ENCODE measurements around the gene NOL4.

NOL4 gene

GRCh38 chr18:34222307-34223163 lies 2.2 kb downstream of the NOL4 start:
- H3K9me3 Mint-ChIP-seq: peaks cover 11% of the 10 kb centered on the region
- H3K36me3 Mint-ChIP-seq (ENCODE audit: insufficient read depth): peaks cover 1% of the 10 kb centered on the region
- ATAC-seq (replicated peaks; ENCODE audit: extremely low read depth, poor library complexity, severe bottlenecking): no peak
- no peak for DNase-seq (ENCODE audit: low spot score in 2 of 2)
- H3K27me3 Mint-ChIP-seq: peaks cover 17% of the 10 kb centered on the region
- no peak overlapping the region for H3K27ac Mint-ChIP-seq (ENCODE audit: low read depth)
- no peaks in the 10 kb centered on the region for H3K4me1 Mint-ChIP-seq
- H3K4me3 Mint-ChIP-seq: no peak overlapping the region

GRCh38 chr18:34221971-34222306 lies 2.8 kb downstream of the NOL4 start:
- no peak for ATAC-seq (replicated peaks; ENCODE audit: extremely low read depth, poor library complexity, severe bottlenecking)
- Mint-ChIP-seq H3K27me3 (peaks cover 17% of the 10 kb centered on the region), H3K4me3 (no peak overlapping the region)

GRCh38 chr18:34220081-34220815 lies 4.5 kb downstream of the NOL4 start:
- DNase-seq (ENCODE audit: low spot score in 2 of 2) (no peak), ATAC-seq (replicated peaks; ENCODE audit: extremely low read depth, poor library complexity, severe bottlenecking) (no peak)
- H3K4me3 Mint-ChIP-seq: no peak overlapping the region
- peaks cover 4% of the 10 kb centered on the region for H3K9me3 Mint-ChIP-seq
- H3K27me3 Mint-ChIP-seq: peaks cover 17% of the 10 kb centered on the region
- no peak overlapping the region for H3K27ac Mint-ChIP-seq (ENCODE audit: low read depth)
- H3K4me1 Mint-ChIP-seq: no peaks in the 10 kb centered on the region
- peaks cover under 1% of the 10 kb centered on the region for H3K36me3 Mint-ChIP-seq (ENCODE audit: insufficient read depth)

More at GRCh38 chr18:34221971-34222306, 2.8 kb downstream of the NOL4 start:
- Mint-ChIP-seq H3K27ac (ENCODE audit: low read depth) (no peak overlapping the region), H3K4me1 (no peaks in the 10 kb centered on the region), H3K9me3 (peaks cover 11% of the 10 kb centered on the region), H3K36me3 (ENCODE audit: insufficient read depth) (peaks cover 1% of the 10 kb centered on the region)
- DNase-seq (ENCODE audit: low spot score in 2 of 2): no peak

DNA sequence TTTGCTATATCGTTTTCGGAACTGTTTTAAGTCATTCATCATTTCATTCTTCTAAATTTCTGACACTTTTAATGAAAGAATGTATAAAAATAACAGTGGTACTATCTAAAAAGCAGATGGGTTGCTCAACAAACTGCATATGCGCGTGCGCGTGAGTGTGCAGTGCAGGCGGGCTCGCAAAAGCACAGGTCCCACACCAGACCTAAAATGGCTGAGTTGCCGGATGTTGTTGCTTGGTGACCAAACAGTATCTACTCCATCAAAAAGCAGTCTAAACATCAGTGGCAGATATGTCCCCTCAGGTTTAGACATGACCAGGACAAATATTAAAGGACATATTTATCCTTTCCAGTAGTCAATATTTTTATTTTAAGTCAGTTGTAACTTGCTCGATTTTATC lies 5.1 kb downstream of the NOL4 start:
- no peak overlapping the region for H3K27ac Mint-ChIP-seq (ENCODE audit: low read depth)
- DNase-seq (ENCODE audit: low spot score in 2 of 2): no peak
- no peak overlapping the region for H3K4me3 Mint-ChIP-seq
- H3K4me1 Mint-ChIP-seq: no peaks in the 10 kb centered on the region
- H3K9me3 Mint-ChIP-seq: peaks cover 8% of the 10 kb centered on the region
- no peaks in the 10 kb centered on the region for H3K36me3 Mint-ChIP-seq (ENCODE audit: insufficient read depth)
- no peak for ATAC-seq (replicated peaks; ENCODE audit: extremely low read depth, poor library complexity, severe bottlenecking)
- peaks cover 17% of the 10 kb centered on the region for H3K27me3 Mint-ChIP-seq

GRCh38 chr18:34212511-34212910 lies 12.2 kb downstream of the NOL4 start:
- no peak overlapping the region for H3K4me3 Mint-ChIP-seq
- no peaks in the 10 kb centered on the region for H3K4me1 Mint-ChIP-seq
- no peak overlapping the region for H3K27ac Mint-ChIP-seq (ENCODE audit: low read depth)
- H3K27me3 Mint-ChIP-seq: no peaks in the 10 kb centered on the region
- ATAC-seq (replicated peaks; ENCODE audit: extremely low read depth, poor library complexity, severe bottlenecking) (no peak), DNase-seq (ENCODE audit: low spot score in 2 of 2) (no peak)
- peaks cover 5% of the 10 kb centered on the region for H3K9me3 Mint-ChIP-seq
- H3K36me3 Mint-ChIP-seq (ENCODE audit: insufficient read depth): no peaks in the 10 kb centered on the region

DNA sequence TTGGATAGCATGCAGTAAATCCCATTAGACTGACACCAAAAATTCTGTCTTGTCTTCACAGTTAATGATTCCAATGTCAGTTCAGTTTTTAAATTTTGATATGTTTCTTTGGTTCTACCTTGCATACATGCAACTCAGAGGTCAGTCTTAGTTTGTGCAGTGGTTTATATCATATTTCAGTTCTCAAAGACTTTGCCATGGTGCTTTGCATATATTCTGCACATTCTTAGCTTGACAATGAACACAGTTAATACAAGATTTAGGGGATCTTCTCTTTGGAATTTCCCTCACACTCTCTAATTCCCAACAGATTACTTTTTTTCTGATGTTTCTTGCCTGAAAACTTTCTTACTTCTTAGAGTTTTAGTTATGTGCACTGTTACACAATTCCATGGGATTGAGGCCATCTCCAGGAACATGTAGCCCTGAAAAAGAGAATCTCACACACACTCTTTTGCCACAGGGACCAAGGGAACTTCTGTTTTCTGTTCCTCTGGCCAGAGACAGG lies 17.3 kb downstream of the NOL4 start:
- Mint-ChIP-seq H3K4me1 (no peaks in the 10 kb centered on the region), H3K27ac (ENCODE audit: low read depth) (no peak overlapping the region), H3K27me3 (no peaks in the 10 kb centered on the region), H3K36me3 (ENCODE audit: insufficient read depth) (no peaks in the 10 kb centered on the region), H3K9me3 (peaks cover 18% of the 10 kb centered on the region), H3K4me3 (no peak overlapping the region)
- ATAC-seq (replicated peaks; ENCODE audit: extremely low read depth, poor library complexity, severe bottlenecking) (no peak), DNase-seq (ENCODE audit: low spot score in 2 of 2) (no peak)

- H3K27ac Mint-ChIP-seq (ENCODE audit: low read depth): no peak overlapping the region
- no peaks in the 10 kb centered on the region for H3K36me3 Mint-ChIP-seq (ENCODE audit: insufficient read depth)
- no peaks in the 10 kb centered on the region for H3K27me3 Mint-ChIP-seq
- ATAC-seq (replicated peaks; ENCODE audit: extremely low read depth, poor library complexity, severe bottlenecking) (no peak), DNase-seq (ENCODE audit: low spot score in 2 of 2) (no peak)
- no peaks in the 10 kb centered on the region for H3K4me1 Mint-ChIP-seq
- H3K9me3 Mint-ChIP-seq: peaks cover 18% of the 10 kb centered on the region
- H3K4me3 Mint-ChIP-seq: no peak overlapping the region
Observed at GRCh38 chr18:34203866-34204265, 20.8 kb downstream of the NOL4 start.

GRCh38 chr18:34196256-34196655 lies 28.5 kb downstream of the NOL4 start:
- no peak for DNase-seq (ENCODE audit: low spot score in 2 of 2)
- no peak for ATAC-seq (replicated peaks; ENCODE audit: extremely low read depth, poor library complexity, severe bottlenecking)
- H3K36me3 Mint-ChIP-seq (ENCODE audit: insufficient read depth): no peaks in the 10 kb centered on the region
- H3K4me1 Mint-ChIP-seq: no peaks in the 10 kb centered on the region
- no peak overlapping the region for H3K4me3 Mint-ChIP-seq
- peaks cover 18% of the 10 kb centered on the region for H3K9me3 Mint-ChIP-seq
- H3K27ac Mint-ChIP-seq (ENCODE audit: low read depth): no peak overlapping the region
- no peaks in the 10 kb centered on the region for H3K27me3 Mint-ChIP-seq

DNA sequence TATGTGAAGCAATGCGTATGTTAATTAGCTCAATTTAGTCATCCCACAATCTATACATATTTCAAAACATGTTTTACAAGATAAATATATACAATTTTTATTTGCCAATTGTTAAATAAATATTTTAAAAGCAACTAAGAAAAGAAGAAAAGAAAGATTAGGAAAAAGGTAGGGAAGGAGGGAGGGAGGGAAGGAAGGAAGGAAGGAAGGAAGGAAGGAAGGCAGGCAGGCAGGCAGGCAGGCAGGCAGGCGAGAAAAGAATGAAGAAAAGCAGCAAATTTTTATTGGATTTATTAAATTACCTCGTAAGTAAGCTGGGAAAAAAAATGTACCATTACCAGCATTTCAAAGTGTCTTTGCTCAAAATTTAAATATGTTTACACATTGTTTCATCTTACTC lies 30.5 kb downstream of the NOL4 start:
- H3K4me3 Mint-ChIP-seq: no peak overlapping the region
- H3K27ac Mint-ChIP-seq (ENCODE audit: low read depth): no peak overlapping the region
- H3K36me3 Mint-ChIP-seq (ENCODE audit: insufficient read depth): no peaks in the 10 kb centered on the region
- peaks cover 18% of the 10 kb centered on the region for H3K9me3 Mint-ChIP-seq
- no peaks in the 10 kb centered on the region for H3K27me3 Mint-ChIP-seq
- no peak for DNase-seq (ENCODE audit: low spot score in 2 of 2)
- no peak for ATAC-seq (replicated peaks; ENCODE audit: extremely low read depth, poor library complexity, severe bottlenecking)
- H3K4me1 Mint-ChIP-seq: no peaks in the 10 kb centered on the region

- Mint-ChIP-seq H3K27ac (ENCODE audit: low read depth) (no peak overlapping the region), H3K9me3 (peaks cover 17% of the 10 kb centered on the region), H3K27me3 (no peaks in the 10 kb centered on the region), H3K4me1 (no peaks in the 10 kb centered on the region), H3K36me3 (ENCODE audit: insufficient read depth) (no peaks in the 10 kb centered on the region), H3K4me3 (no peak overlapping the region)
- DNase-seq (ENCODE audit: low spot score in 2 of 2): no peak
- no peak for ATAC-seq (replicated peaks; ENCODE audit: extremely low read depth, poor library complexity, severe bottlenecking)
Observed at GRCh38 chr18:34189656-34190435, 34.9 kb downstream of the NOL4 start.
